ENCODE data around the gene PIP5K1B. TPM values are rescaled to one million over a fixed set of nuclear protein-coding genes. Genes with fewer than 3 reads are reported as not detected.

Gene PIP5K1B
- total RNA-seq, 1 experiment from 2014 or later, result 1.8 TPM

- DNase-seq, result no peak
- H3K27me3 ChIP-seq (ENCODE audit: control insufficient read depth, insufficient read depth, low read length), result no peaks in the 10 kb centered on the region
- no peaks in the 10 kb centered on the region for H3K36me3 ChIP-seq (replicated peaks; ENCODE audit: control insufficient read depth, insufficient read depth, low read length)
- no peak overlapping the region for H3K4me3 ChIP-seq (ENCODE audit: insufficient read depth, low read depth, low read length)
Measured at GRCh38 chr9:68949271-68950000, 244.4 kb downstream of the PIP5K1B start.

- no peaks in the 10 kb centered on the region for H3K36me3 ChIP-seq (replicated peaks; ENCODE audit: control insufficient read depth, insufficient read depth, low read length)
- H3K4me3 ChIP-seq (ENCODE audit: insufficient read depth, low read depth, low read length), result no peak overlapping the region
- DNase-seq, result no peak
- H3K27me3 ChIP-seq (ENCODE audit: control insufficient read depth, insufficient read depth, low read length), result no peaks in the 10 kb centered on the region
Measured at GRCh38 chr9:68950188-68950587, 245.1 kb downstream of the PIP5K1B start.

- no peak overlapping the region for H3K4me3 ChIP-seq (ENCODE audit: insufficient read depth, low read depth, low read length)
- H3K36me3 ChIP-seq (replicated peaks; ENCODE audit: control insufficient read depth, insufficient read depth, low read length), result no peaks in the 10 kb centered on the region
- DNase-seq, result peak; percentile 37
- H3K27me3 ChIP-seq (ENCODE audit: control insufficient read depth, insufficient read depth, low read length), result no peaks in the 10 kb centered on the region
Measured at GRCh38 chr9:68950689-68951088, 245.6 kb downstream of the PIP5K1B start.

- no peaks in the 10 kb centered on the region for H3K36me3 ChIP-seq (replicated peaks; ENCODE audit: control insufficient read depth, insufficient read depth, low read length)
- H3K27me3 ChIP-seq (ENCODE audit: control insufficient read depth, insufficient read depth, low read length), result no peaks in the 10 kb centered on the region
- no peak overlapping the region for H3K4me3 ChIP-seq (ENCODE audit: insufficient read depth, low read depth, low read length)
- no peak for DNase-seq
Measured at GRCh38 chr9:68951879-68952659, 247.0 kb downstream of the PIP5K1B start.

GRCh38 chr9:68953771-68954170, 248.7 kb downstream of the PIP5K1B start:
- Histone ChIP-seq H3K4me3 (ENCODE audit: insufficient read depth, low read depth, low read length) (no peak overlapping the region), H3K36me3 (replicated peaks; ENCODE audit: control insufficient read depth, insufficient read depth, low read length) (no peaks in the 10 kb centered on the region), H3K27me3 (ENCODE audit: control insufficient read depth, insufficient read depth, low read length) (no peaks in the 10 kb centered on the region)
- no peak for DNase-seq

- no peak for DNase-seq
- H3K4me3 ChIP-seq (ENCODE audit: insufficient read depth, low read depth, low read length), result no peak overlapping the region
- no peaks in the 10 kb centered on the region for H3K36me3 ChIP-seq (replicated peaks; ENCODE audit: control insufficient read depth, insufficient read depth, low read length)
- no peaks in the 10 kb centered on the region for H3K27me3 ChIP-seq (ENCODE audit: control insufficient read depth, insufficient read depth, low read length)
Measured at GRCh38 chr9:68955330-68955729, 250.3 kb downstream of the PIP5K1B start.

GRCh38 chr9:68957479-68957878, 252.4 kb downstream of the PIP5K1B start:
- H3K36me3 ChIP-seq (replicated peaks; ENCODE audit: control insufficient read depth, insufficient read depth, low read length), result no peaks in the 10 kb centered on the region
- no peak for DNase-seq
- H3K4me3 ChIP-seq (ENCODE audit: insufficient read depth, low read depth, low read length), result no peak overlapping the region
- no peaks in the 10 kb centered on the region for H3K27me3 ChIP-seq (ENCODE audit: control insufficient read depth, insufficient read depth, low read length)

GRCh38 chr9:68961587-68961986, 256.5 kb downstream of the PIP5K1B start:
- no peak for DNase-seq
- no peaks in the 10 kb centered on the region for H3K27me3 ChIP-seq (ENCODE audit: control insufficient read depth, insufficient read depth, low read length)
- H3K36me3 ChIP-seq (replicated peaks; ENCODE audit: control insufficient read depth, insufficient read depth, low read length), result no peaks in the 10 kb centered on the region
- H3K4me3 ChIP-seq (ENCODE audit: insufficient read depth, low read depth, low read length), result no peak overlapping the region

- DNase-seq, result no peak
- no peaks in the 10 kb centered on the region for H3K27me3 ChIP-seq (ENCODE audit: control insufficient read depth, insufficient read depth, low read length)
- H3K4me3 ChIP-seq (ENCODE audit: insufficient read depth, low read depth, low read length), result no peak overlapping the region
- no peaks in the 10 kb centered on the region for H3K36me3 ChIP-seq (replicated peaks; ENCODE audit: control insufficient read depth, insufficient read depth, low read length)
Measured at GRCh38 chr9:68963416-68963815, 258.4 kb downstream of the PIP5K1B start.

- Histone ChIP-seq H3K27me3 (ENCODE audit: control insufficient read depth, insufficient read depth, low read length) (no peaks in the 10 kb centered on the region), H3K36me3 (replicated peaks; ENCODE audit: control insufficient read depth, insufficient read depth, low read length) (no peaks in the 10 kb centered on the region), H3K4me3 (ENCODE audit: insufficient read depth, low read depth, low read length) (no peak overlapping the region)
- DNase-seq, result no peak
Measured at GRCh38 chr9:68964102-68964541, 259.1 kb downstream of the PIP5K1B start.

GRCh38 chr9:68964765-68965164, 259.7 kb downstream of the PIP5K1B start:
- H3K36me3 ChIP-seq (replicated peaks; ENCODE audit: control insufficient read depth, insufficient read depth, low read length), result no peaks in the 10 kb centered on the region
- no peaks in the 10 kb centered on the region for H3K27me3 ChIP-seq (ENCODE audit: control insufficient read depth, insufficient read depth, low read length)
- H3K4me3 ChIP-seq (ENCODE audit: insufficient read depth, low read depth, low read length), result no peak overlapping the region
- DNase-seq, result no peak

GRCh38 chr9:68966496-68966944, 261.5 kb downstream of the PIP5K1B start:
- Histone ChIP-seq H3K27me3 (ENCODE audit: control insufficient read depth, insufficient read depth, low read length) (no peaks in the 10 kb centered on the region), H3K4me3 (ENCODE audit: insufficient read depth, low read depth, low read length) (no peak overlapping the region), H3K36me3 (replicated peaks; ENCODE audit: control insufficient read depth, insufficient read depth, low read length) (no peaks in the 10 kb centered on the region)
- no peak for DNase-seq

- H3K36me3 ChIP-seq (replicated peaks; ENCODE audit: control insufficient read depth, insufficient read depth, low read length), result no peaks in the 10 kb centered on the region
- H3K27me3 ChIP-seq (ENCODE audit: control insufficient read depth, insufficient read depth, low read length), result no peaks in the 10 kb centered on the region
- no peak for DNase-seq
- H3K4me3 ChIP-seq (ENCODE audit: insufficient read depth, low read depth, low read length), result no peak overlapping the region
Measured at GRCh38 chr9:68967800-68968199, 262.8 kb downstream of the PIP5K1B start.

GRCh38 chr9:68969538-68969937, 264.5 kb downstream of the PIP5K1B start:
- DNase-seq, result no peak
- no peaks in the 10 kb centered on the region for H3K27me3 ChIP-seq (ENCODE audit: control insufficient read depth, insufficient read depth, low read length)
- no peaks in the 10 kb centered on the region for H3K36me3 ChIP-seq (replicated peaks; ENCODE audit: control insufficient read depth, insufficient read depth, low read length)

GRCh38 chr9:68970151-68970550, 265.1 kb downstream of the PIP5K1B start:
- Histone ChIP-seq H3K27me3 (ENCODE audit: control insufficient read depth, insufficient read depth, low read length) (no peaks in the 10 kb centered on the region), H3K4me3 (ENCODE audit: insufficient read depth, low read depth, low read length) (no peak overlapping the region), H3K36me3 (replicated peaks; ENCODE audit: control insufficient read depth, insufficient read depth, low read length) (no peaks in the 10 kb centered on the region)
- DNase-seq, result no peak

More at GRCh38 chr9:68969538-68969937, 264.5 kb downstream of the PIP5K1B start:
- no peak overlapping the region for H3K4me3 ChIP-seq (ENCODE audit: insufficient read depth, low read depth, low read length)

All from H7 (cell line).